ENCODE data around the gene POLR3A. TPM values are rescaled to one million over a fixed set of nuclear protein-coding genes. Genes with fewer than 3 reads are reported as not detected.

Gene POLR3A
- total and polyA plus RNA-seq, 2 experiments from 2014 or later, result 8.0 to 9.8 TPM

GRCh38 chr10:78019264-78019663 lies 10.1 kb downstream of the POLR3A start:
- Histone ChIP-seq H4K20me1 (ENCODE audit: insufficient read depth, poor library complexity, severe bottlenecking) (no peaks in the 10 kb centered on the region), H2AFZ (no peak overlapping the region), H3K27me3 (no peaks in the 10 kb centered on the region), H3K4me2 (no peak overlapping the region), H3K4me1 (ENCODE audit: insufficient read depth) (no peaks in the 10 kb centered on the region), H3K36me3 (replicated peaks; ENCODE audit: insufficient read depth, low read depth) (peaks cover 15% of the 10 kb centered on the region), H3K9me3 (ENCODE audit: low read depth) (no peaks in the 10 kb centered on the region), H3K9me2 (replicated peaks; ENCODE audit: insufficient read depth) (no peaks in the 10 kb centered on the region), H3K79me2 (no peaks in the 10 kb centered on the region), H3K27ac (no peak overlapping the region), H3K4me3 (no peak overlapping the region)
- no peak for TF ChIP-seq CTCF (IDR thresholded peaks at IDR 0.05; ENCODE audit: poor library complexity)
- no peak for TF ChIP-seq EZH2phosphoT487 (IDR thresholded peaks at IDR 0.05; ENCODE audit: low read depth, severe bottlenecking, unreplicated experiment)
- TF ChIP-seq EZH2 (IDR thresholded peaks at IDR 0.05; ENCODE audit: borderline replicate concordance), result no peak
- WGBS (ENCODE audit: low lambda C conversion rate, missing lambda C conversion rate), result 90% methylated on average over 3 of the region's 3 CpGs
- no peak for DNase-seq (ENCODE audit: low spot score)

- H3K36me3 ChIP-seq (replicated peaks; ENCODE audit: insufficient read depth, low read depth), result peaks cover 15% of the 10 kb centered on the region
- H2AFZ ChIP-seq, result no peak overlapping the region
- H3K79me2 ChIP-seq, result no peaks in the 10 kb centered on the region
- H3K27ac ChIP-seq, result no peak overlapping the region
- TF ChIP-seq CTCF (IDR thresholded peaks at IDR 0.05; ENCODE audit: poor library complexity) (no peak), EZH2phosphoT487 (IDR thresholded peaks at IDR 0.05; ENCODE audit: low read depth, severe bottlenecking, unreplicated experiment) (no peak), EZH2 (IDR thresholded peaks at IDR 0.05; ENCODE audit: borderline replicate concordance) (no peak)
- no peak for DNase-seq (ENCODE audit: low spot score)
- H4K20me1 ChIP-seq (ENCODE audit: insufficient read depth, poor library complexity, severe bottlenecking), result no peaks in the 10 kb centered on the region
- no peaks in the 10 kb centered on the region for H3K27me3 ChIP-seq
- H3K4me3 ChIP-seq, result no peak overlapping the region
- 93% methylated on average over 5 of the region's 5 CpGs for WGBS (ENCODE audit: low lambda C conversion rate, missing lambda C conversion rate)
- H3K4me1 ChIP-seq (ENCODE audit: insufficient read depth), result no peaks in the 10 kb centered on the region
- H3K4me2 ChIP-seq, result no peak overlapping the region
- H3K9me2 ChIP-seq (replicated peaks; ENCODE audit: insufficient read depth), result no peaks in the 10 kb centered on the region
- no peaks in the 10 kb centered on the region for H3K9me3 ChIP-seq (ENCODE audit: low read depth)
Measured at GRCh38 chr10:78017856-78018255, 11.5 kb downstream of the POLR3A start.

- Histone ChIP-seq H3K79me2 (no peaks in the 10 kb centered on the region), H3K27me3 (no peaks in the 10 kb centered on the region), H3K4me3 (no peak overlapping the region), H3K9me3 (ENCODE audit: low read depth) (no peaks in the 10 kb centered on the region), H3K27ac (no peak overlapping the region), H3K9me2 (replicated peaks; ENCODE audit: insufficient read depth) (no peaks in the 10 kb centered on the region), H2AFZ (no peak overlapping the region), H4K20me1 (ENCODE audit: insufficient read depth, poor library complexity, severe bottlenecking) (no peaks in the 10 kb centered on the region), H3K4me1 (ENCODE audit: insufficient read depth) (no peaks in the 10 kb centered on the region), H3K36me3 (replicated peaks; ENCODE audit: insufficient read depth, low read depth) (peaks cover 9% of the 10 kb centered on the region), H3K4me2 (no peak overlapping the region)
- WGBS (ENCODE audit: low lambda C conversion rate, missing lambda C conversion rate), result 96% methylated on average over 5 of the region's 5 CpGs
- TF ChIP-seq EZH2 (IDR thresholded peaks at IDR 0.05; ENCODE audit: borderline replicate concordance) (no peak), EZH2phosphoT487 (IDR thresholded peaks at IDR 0.05; ENCODE audit: low read depth, severe bottlenecking, unreplicated experiment) (no peak), CTCF (IDR thresholded peaks at IDR 0.05; ENCODE audit: poor library complexity) (no peak)
- DNase-seq (ENCODE audit: low spot score), result no peak
Measured at GRCh38 chr10:78015546-78015945, 13.8 kb downstream of the POLR3A start.

GRCh38 chr10:78013564-78013963 lies 15.8 kb downstream of the POLR3A start:
- Histone ChIP-seq H2AFZ (no peak overlapping the region), H4K20me1 (ENCODE audit: insufficient read depth, poor library complexity, severe bottlenecking) (no peaks in the 10 kb centered on the region), H3K27me3 (no peaks in the 10 kb centered on the region), H3K27ac (no peak overlapping the region), H3K4me1 (ENCODE audit: insufficient read depth) (no peaks in the 10 kb centered on the region), H3K36me3 (replicated peaks; ENCODE audit: insufficient read depth, low read depth) (peaks cover 9% of the 10 kb centered on the region), H3K79me2 (no peaks in the 10 kb centered on the region), H3K4me3 (no peak overlapping the region), H3K9me3 (ENCODE audit: low read depth) (no peaks in the 10 kb centered on the region), H3K4me2 (no peak overlapping the region), H3K9me2 (replicated peaks; ENCODE audit: insufficient read depth) (no peaks in the 10 kb centered on the region)
- TF ChIP-seq EZH2 (IDR thresholded peaks at IDR 0.05; ENCODE audit: borderline replicate concordance) (no peak), CTCF (IDR thresholded peaks at IDR 0.05; ENCODE audit: poor library complexity) (no peak), EZH2phosphoT487 (IDR thresholded peaks at IDR 0.05; ENCODE audit: low read depth, severe bottlenecking, unreplicated experiment) (no peak)
- WGBS (ENCODE audit: low lambda C conversion rate, missing lambda C conversion rate), result 90% methylated on average over 1 of the region's 1 CpG
- no peak for DNase-seq (ENCODE audit: low spot score)

Data from hepatocyte (in vitro differentiated cells).